GM19397 (cell line): Measurements from ENCODE around the gene SPOCK1.

Experiments
- ATAC-seq: cut with Tn5 transposase; IDR thresholded peaks from one replicate; pipeline ENCODE4 v1.9.1; 2021; ENCODE audit warnings: mild to moderate bottlenecking, moderate library complexity; ENCODE audit not compliant: unreplicated experiment

The SPOCK1 gene

GRCh38 chr5:137367951-137368350 lies 131.2 kb downstream of the SPOCK1 start:
- no peak for ATAC-seq

GRCh38 chr5:137366526-137366925 lies 132.6 kb downstream of the SPOCK1 start:
- ATAC-seq: no peak

- ATAC-seq: no peak
These were observed 133.8 kb downstream of the SPOCK1 start for GRCh38 chr5:137365126-137365865.

GRCh38 chr5:137361280-137361679 lies 137.8 kb downstream of the SPOCK1 start:
- ATAC-seq: no peak

GRCh38 chr5:137360607-137361006 lies 138.5 kb downstream of the SPOCK1 start:
- ATAC-seq: no peak

GRCh38 chr5:137359941-137360340 lies 139.2 kb downstream of the SPOCK1 start:
- no peak for ATAC-seq

GRCh38 chr5:137357436-137357835 lies 141.7 kb downstream of the SPOCK1 start:
- no peak for ATAC-seq

GRCh38 chr5:137356127-137356526 lies 143.0 kb downstream of the SPOCK1 start:
- ATAC-seq: no peak

GRCh38 chr5:137355708-137356107 lies 143.4 kb downstream of the SPOCK1 start:
- no peak for ATAC-seq

- ATAC-seq: no peak
These were observed 147.0 kb downstream of the SPOCK1 start for GRCh38 chr5:137352095-137352494.

GRCh38 chr5:137350791-137351190 lies 148.3 kb downstream of the SPOCK1 start:
- no peak for ATAC-seq

GRCh38 chr5:137348759-137349158 lies 150.4 kb downstream of the SPOCK1 start:
- no peak for ATAC-seq

GRCh38 chr5:137347865-137348264 lies 151.3 kb downstream of the SPOCK1 start:
- ATAC-seq: no peak

- no peak for ATAC-seq
These were observed 152.8 kb downstream of the SPOCK1 start for GRCh38 chr5:137346281-137346680.

- ATAC-seq: no peak
These were observed 153.7 kb downstream of the SPOCK1 start for GRCh38 chr5:137345396-137345795.

- no peak for ATAC-seq
These were observed 154.3 kb downstream of the SPOCK1 start for GRCh38 chr5:137344723-137345322.

GRCh38 chr5:137344021-137344420 lies 155.1 kb downstream of the SPOCK1 start:
- ATAC-seq: no peak

- no peak for ATAC-seq
These were observed 156.4 kb downstream of the SPOCK1 start for GRCh38 chr5:137342764-137343163.

- no peak for ATAC-seq
These were observed 157.3 kb downstream of the SPOCK1 start for GRCh38 chr5:137341831-137342230.

GRCh38 chr5:137340881-137341280 lies 158.2 kb downstream of the SPOCK1 start:
- no peak for ATAC-seq

- no peak for ATAC-seq
These were observed 162.5 kb downstream of the SPOCK1 start for GRCh38 chr5:137336565-137337120.

- no peak for ATAC-seq
These were observed 163.0 kb downstream of the SPOCK1 start for GRCh38 chr5:137336161-137336560.
